ENCODE data around the gene GNAQ. TPM values are rescaled to one million over a fixed set of nuclear protein-coding genes. Genes with fewer than 3 reads are reported as not detected.

The GNAQ gene
- total and polyA plus RNA-seq, 5 donors from 2014 or later = 8.5 to 79.4 (median 17.4) TPM

DNA sequence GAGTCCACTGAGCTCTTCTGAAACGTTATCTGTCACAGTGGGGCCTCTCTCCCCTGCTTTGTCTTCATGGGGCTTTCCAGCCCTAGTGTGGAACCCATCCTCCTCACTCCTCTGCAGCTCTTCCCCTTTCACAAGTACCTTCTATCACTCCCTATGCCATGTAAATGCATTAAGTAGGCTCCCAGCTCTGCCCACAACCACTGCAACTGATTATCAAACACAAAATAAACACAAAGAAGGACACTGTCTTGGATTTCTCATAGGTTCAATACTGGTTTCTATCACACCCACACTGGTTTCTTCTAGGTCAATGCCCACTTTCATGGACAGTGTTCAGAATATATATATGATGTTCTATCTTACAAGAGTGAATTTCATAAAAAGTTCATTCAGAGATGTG is 139.4 kb downstream of the GNAQ start:
- H3K4me3 ChIP-seq (ENCODE audit: low read depth, low read length) = no peak overlapping the region
- no peaks in the 10 kb centered on the region for H3K9me3 Mint-ChIP-seq
- peaks cover 7% of the 10 kb centered on the region for H3K36me3 ChIP-seq (ENCODE audit: control insufficient read depth, insufficient read depth, low read length)
- no peaks in the 10 kb centered on the region for H3K9me3 ChIP-seq (ENCODE audit: control insufficient read depth in 2 of 2, low read length in 2 of 2)
- peaks cover 22% of the 10 kb centered on the region for H3K36me3 Mint-ChIP-seq
- no peak for DNase-seq
- H3K27me3 ChIP-seq (ENCODE audit: control insufficient read depth, insufficient read depth, low read length) = no peaks in the 10 kb centered on the region
- peak overlapping the region in 1 of 3 donors; percentile 23 for H3K27ac Mint-ChIP-seq
- peaks cover 28 to 61% (median 33%) of the 10 kb centered on the region in 4 donors for H3K4me1 Mint-ChIP-seq
- H3K27ac ChIP-seq (ENCODE audit: insufficient read depth, low read length, poor library complexity, severe bottlenecking) = no peak overlapping the region
- H3K27me3 Mint-ChIP-seq = no peaks in the 10 kb centered on the region
- ATAC-seq (ENCODE audit: low read depth in 2 of 2) = no peak
- no peak overlapping the region for H3K4me3 Mint-ChIP-seq
- no peaks in the 10 kb centered on the region for H3K4me1 ChIP-seq (ENCODE audit: control insufficient read depth, insufficient read depth, low read length, poor library complexity, severe bottlenecking)

DNA sequence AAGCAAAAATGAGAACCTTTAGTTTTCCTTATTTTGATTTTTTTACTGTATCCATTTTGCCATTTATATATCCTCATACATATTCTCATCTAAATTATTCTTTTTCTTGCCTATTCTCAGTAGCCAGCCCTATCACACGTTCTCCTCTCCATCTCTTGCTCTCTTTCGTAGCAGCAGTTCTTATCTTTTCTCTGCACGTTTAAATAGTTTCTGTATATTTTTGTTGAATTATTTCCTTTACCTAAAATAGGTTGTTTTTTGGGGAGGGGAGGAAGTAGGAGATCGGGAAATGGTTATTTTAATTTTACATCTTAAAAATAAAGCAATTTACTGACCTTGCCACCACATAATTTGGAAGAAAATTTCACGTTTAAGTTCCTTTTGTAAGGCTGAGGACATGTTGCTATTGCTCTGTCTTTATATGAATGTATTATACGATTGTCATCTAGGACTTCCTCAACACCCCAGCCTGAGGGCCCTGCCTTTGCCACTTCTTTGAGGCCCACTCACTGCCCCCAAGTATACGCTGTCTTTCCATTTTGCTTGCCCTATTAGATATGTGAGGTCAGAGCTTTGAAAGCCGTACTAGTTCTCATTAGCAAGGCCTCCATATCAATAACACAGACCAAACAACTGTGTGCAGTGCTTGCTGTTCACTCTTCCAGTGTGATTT is 140.3 kb downstream of the GNAQ start:
- no peak overlapping the region for H3K27ac ChIP-seq (ENCODE audit: insufficient read depth, low read length, poor library complexity, severe bottlenecking)
- Mint-ChIP-seq H3K9me3 (no peaks in the 10 kb centered on the region), H3K36me3 (peaks cover 22% of the 10 kb centered on the region)

DNA sequence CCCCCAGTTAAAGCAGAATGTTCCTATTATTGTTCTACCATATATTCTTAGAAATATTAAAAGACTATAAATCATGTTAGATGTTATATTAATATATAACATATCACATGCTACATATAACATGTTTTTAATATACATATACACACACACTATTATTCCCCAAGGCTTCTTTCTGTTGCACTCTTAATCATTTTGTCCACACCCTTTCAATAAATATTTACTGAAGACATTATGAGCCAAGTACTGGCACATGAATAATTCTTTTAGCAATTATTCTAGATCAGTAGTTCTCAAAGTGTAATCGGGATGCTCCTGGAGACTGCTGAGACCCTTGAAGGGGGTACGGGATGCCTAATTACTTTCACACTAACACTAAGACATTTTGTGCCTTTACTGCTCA is 143.9 kb downstream of the GNAQ start:
- H3K9me3 Mint-ChIP-seq = no peaks in the 10 kb centered on the region
- ATAC-seq (ENCODE audit: low read depth in 2 of 2) (no peak), DNase-seq (no peak)
- peaks cover 9% of the 10 kb centered on the region for H3K4me1 ChIP-seq (ENCODE audit: control insufficient read depth, insufficient read depth, low read length, poor library complexity, severe bottlenecking)
- H3K27me3 Mint-ChIP-seq = no peaks in the 10 kb centered on the region
- H3K4me1 Mint-ChIP-seq = peaks cover 17 to 68% (median 37%) of the 10 kb centered on the region in 4 donors
- peaks cover 21% of the 10 kb centered on the region for H3K36me3 Mint-ChIP-seq
- no peaks in the 10 kb centered on the region for H3K27me3 ChIP-seq (ENCODE audit: control insufficient read depth, insufficient read depth, low read length)
- no peak overlapping the region for H3K27ac ChIP-seq (ENCODE audit: insufficient read depth, low read length, poor library complexity, severe bottlenecking)
- H3K36me3 ChIP-seq (ENCODE audit: control insufficient read depth, insufficient read depth, low read length) = no peaks in the 10 kb centered on the region
- H3K9me3 ChIP-seq (ENCODE audit: control insufficient read depth in 2 of 2, low read length in 2 of 2) = no peaks in the 10 kb centered on the region
- H3K4me3 Mint-ChIP-seq = no peak overlapping the region
- no peak overlapping the region for H3K27ac Mint-ChIP-seq
- H3K4me3 ChIP-seq (ENCODE audit: low read depth, low read length) = no peak overlapping the region

More for the DNA sequence above, 140.3 kb downstream of the GNAQ start:
- Mint-ChIP-seq H3K4me1 (peaks cover 20 to 52% (median 26%) of the 10 kb centered on the region in 4 donors), H3K4me3 (no peak overlapping the region), H3K27ac (no peak overlapping the region), H3K27me3 (no peaks in the 10 kb centered on the region)
- Histone ChIP-seq H3K27me3 (ENCODE audit: control insufficient read depth, insufficient read depth, low read length) (no peaks in the 10 kb centered on the region), H3K9me3 (ENCODE audit: control insufficient read depth in 2 of 2, low read length in 2 of 2) (no peaks in the 10 kb centered on the region), H3K36me3 (ENCODE audit: control insufficient read depth, insufficient read depth, low read length) (peaks cover 7% of the 10 kb centered on the region), H3K4me1 (ENCODE audit: control insufficient read depth, insufficient read depth, low read length, poor library complexity, severe bottlenecking) (no peaks in the 10 kb centered on the region), H3K4me3 (ENCODE audit: low read depth, low read length) (no peak overlapping the region)
- no peak for DNase-seq
- ATAC-seq (ENCODE audit: low read depth in 2 of 2) = no peak

DNA sequence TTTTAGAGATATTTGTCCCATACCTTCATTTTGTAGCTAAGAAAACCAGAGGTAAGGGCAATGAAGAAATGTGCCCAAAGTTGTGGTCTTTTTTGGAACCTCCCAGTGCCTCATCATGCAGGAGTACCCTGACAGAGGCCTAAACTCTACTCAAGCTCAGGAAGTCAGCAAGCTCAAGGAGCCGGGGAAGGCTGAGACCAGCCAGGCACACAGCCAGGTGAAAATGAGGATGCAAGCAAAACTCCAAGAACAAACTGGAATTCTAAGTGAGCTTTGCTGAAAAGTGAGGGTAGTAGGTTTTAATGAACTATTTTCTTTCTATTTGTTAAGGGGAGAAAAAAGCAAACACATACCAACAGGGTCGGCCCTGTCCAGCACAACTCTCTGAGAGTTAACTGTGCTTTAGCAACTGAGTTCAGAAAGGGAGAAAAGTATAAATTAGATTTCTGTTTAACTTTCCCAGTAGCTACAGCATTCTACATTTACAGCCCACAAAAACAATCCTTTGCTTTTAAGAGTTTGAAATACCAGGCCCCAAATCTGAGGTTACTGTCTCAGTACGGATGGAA is 146.4 kb downstream of the GNAQ start:
- H3K36me3 ChIP-seq (ENCODE audit: control insufficient read depth, insufficient read depth, low read length) = no peaks in the 10 kb centered on the region
- Mint-ChIP-seq H3K9me3 (no peaks in the 10 kb centered on the region), H3K36me3 (peaks cover 27% of the 10 kb centered on the region), H3K4me3 (no peak overlapping the region), H3K27me3 (no peaks in the 10 kb centered on the region), H3K27ac (no peak overlapping the region), H3K4me1 (peaks cover 10 to 60% (median 33%) of the 10 kb centered on the region in 4 donors)
- H3K4me1 ChIP-seq (ENCODE audit: control insufficient read depth, insufficient read depth, low read length, poor library complexity, severe bottlenecking) = peaks cover 9% of the 10 kb centered on the region
- no peak overlapping the region for H3K27ac ChIP-seq (ENCODE audit: insufficient read depth, low read length, poor library complexity, severe bottlenecking)
- H3K4me3 ChIP-seq (ENCODE audit: low read depth, low read length) = no peak overlapping the region
- H3K9me3 ChIP-seq (ENCODE audit: control insufficient read depth in 2 of 2, low read length in 2 of 2) = no peaks in the 10 kb centered on the region
- DNase-seq (no peak), ATAC-seq (ENCODE audit: low read depth in 2 of 2) (no peak)
- H3K27me3 ChIP-seq (ENCODE audit: control insufficient read depth, insufficient read depth, low read length) = no peaks in the 10 kb centered on the region

- DNase-seq (peak in 1 of 3 donors; percentile 29), ATAC-seq (ENCODE audit: low read depth in 2 of 2) (no peak)
- H3K4me3 ChIP-seq (ENCODE audit: low read depth, low read length) = no peak overlapping the region
- H3K36me3 ChIP-seq (ENCODE audit: control insufficient read depth, insufficient read depth, low read length) = no peaks in the 10 kb centered on the region
- H3K4me1 ChIP-seq (ENCODE audit: control insufficient read depth, insufficient read depth, low read length, poor library complexity, severe bottlenecking) = peaks cover 9% of the 10 kb centered on the region
- Mint-ChIP-seq H3K4me1 (peaks cover 12 to 59% (median 33%) of the 10 kb centered on the region in 4 donors), H3K27ac (peak overlapping the region; percentile 9 to 33 (median 22)), H3K9me3 (no peaks in the 10 kb centered on the region), H3K27me3 (no peaks in the 10 kb centered on the region), H3K4me3 (no peak overlapping the region), H3K36me3 (peaks cover 22% of the 10 kb centered on the region)
- H3K27ac ChIP-seq (ENCODE audit: insufficient read depth, low read length, poor library complexity, severe bottlenecking) = no peak overlapping the region
- H3K9me3 ChIP-seq (ENCODE audit: control insufficient read depth in 2 of 2, low read length in 2 of 2) = no peaks in the 10 kb centered on the region
- H3K27me3 ChIP-seq (ENCODE audit: control insufficient read depth, insufficient read depth, low read length) = no peaks in the 10 kb centered on the region
Measured at GRCh38 chr9:77883846-77884771, 147.5 kb downstream of the GNAQ start.

- Histone ChIP-seq H3K9me3 (ENCODE audit: control insufficient read depth in 2 of 2, low read length in 2 of 2) (no peaks in the 10 kb centered on the region), H3K4me1 (ENCODE audit: control insufficient read depth, insufficient read depth, low read length, poor library complexity, severe bottlenecking) (peaks cover 9% of the 10 kb centered on the region), H3K4me3 (ENCODE audit: low read depth, low read length) (no peak overlapping the region), H3K27ac (ENCODE audit: insufficient read depth, low read length, poor library complexity, severe bottlenecking) (no peak overlapping the region), H3K36me3 (ENCODE audit: control insufficient read depth, insufficient read depth, low read length) (no peaks in the 10 kb centered on the region), H3K27me3 (ENCODE audit: control insufficient read depth, insufficient read depth, low read length) (no peaks in the 10 kb centered on the region)
- no peak overlapping the region for H3K4me3 Mint-ChIP-seq
- H3K27ac Mint-ChIP-seq = peak overlapping the region in 2 of 3 donors; percentile 21 to 56
- H3K36me3 Mint-ChIP-seq = peaks cover 16% of the 10 kb centered on the region
- no peaks in the 10 kb centered on the region for H3K27me3 Mint-ChIP-seq
- peaks cover 12 to 52% (median 32%) of the 10 kb centered on the region in 4 donors for H3K4me1 Mint-ChIP-seq
- no peaks in the 10 kb centered on the region for H3K9me3 Mint-ChIP-seq
- ATAC-seq (ENCODE audit: low read depth in 2 of 2) (no peak), DNase-seq (peak in 1 of 3 donors; percentile 41)
Measured at GRCh38 chr9:77883133-77883532, 148.5 kb downstream of the GNAQ start.

DNA sequence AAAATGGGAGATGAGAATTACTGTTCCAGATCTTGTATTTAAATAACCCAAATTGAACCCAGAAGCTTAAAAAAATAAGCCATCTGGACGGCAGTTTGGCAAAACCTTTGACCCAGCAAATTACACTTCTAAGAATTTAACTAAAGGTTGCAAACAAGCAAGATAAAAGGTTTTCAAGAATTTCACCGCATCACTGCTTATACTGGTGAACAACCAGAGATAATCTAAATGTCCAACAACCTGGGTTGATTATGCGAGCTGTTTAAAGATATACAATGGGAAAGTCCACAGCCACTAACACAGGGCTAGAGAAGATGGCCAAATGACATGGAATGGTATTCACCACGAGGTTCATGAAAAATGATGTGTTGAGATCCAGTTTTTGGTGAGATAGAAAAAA is 149.3 kb downstream of the GNAQ start:
- Mint-ChIP-seq H3K4me3 (no peak overlapping the region), H3K27me3 (no peaks in the 10 kb centered on the region), H3K9me3 (no peaks in the 10 kb centered on the region), H3K36me3 (peaks cover 16% of the 10 kb centered on the region), H3K4me1 (peaks cover 12 to 51% (median 35%) of the 10 kb centered on the region in 4 donors), H3K27ac (no peak overlapping the region)
- Histone ChIP-seq H3K4me3 (ENCODE audit: low read depth, low read length) (no peak overlapping the region), H3K36me3 (ENCODE audit: control insufficient read depth, insufficient read depth, low read length) (no peaks in the 10 kb centered on the region), H3K4me1 (ENCODE audit: control insufficient read depth, insufficient read depth, low read length, poor library complexity, severe bottlenecking) (peaks cover 9% of the 10 kb centered on the region), H3K27me3 (ENCODE audit: control insufficient read depth, insufficient read depth, low read length) (no peaks in the 10 kb centered on the region), H3K9me3 (ENCODE audit: control insufficient read depth in 2 of 2, low read length in 2 of 2) (no peaks in the 10 kb centered on the region), H3K27ac (ENCODE audit: insufficient read depth, low read length, poor library complexity, severe bottlenecking) (no peak overlapping the region)
- DNase-seq = no peak
- ATAC-seq (ENCODE audit: low read depth in 2 of 2) = no peak

All from CD4-positive, CD25-positive, alpha-beta regulatory T cell (primary cell).